Neural cell (in vitro differentiated cells): ENCODE results near the gene L3MBTL4. TPM values are rescaled to one million over a fixed set of nuclear protein-coding genes. Genes with fewer than 3 reads are reported as not detected.

Experiments
- H2AFZ ChIP-seq: fragments of 200-600, 300-800 bp; sonication (generic), shearing (Covaris generic); 2 replicates; pipeline ENCODE4 v1.6.0; 2014; ENCODE audit warnings: low read depth, mild to moderate bottlenecking, antibody characterized with exemption, low read length, moderate library complexity
- H3F3A ChIP-seq: fragments of 200-600 bp; shearing (Covaris generic); 2 replicates; pipeline ENCODE4 v1.6.1; 2016; ENCODE audit warnings: mild to moderate bottlenecking, moderate library complexity, mixed read lengths, antibody characterized with exemption, low read length; ENCODE audit not compliant: insufficient read depth, poor library complexity, severe bottlenecking
- H3K27ac ChIP-seq: fragments of 200-600, 300-800 bp; sonication (generic), shearing (Covaris generic); 2 replicates; pipeline ENCODE4 v1.5.1; 2014; ENCODE audit warnings: mild to moderate bottlenecking, low read length, moderate library complexity
- H3K27me3 ChIP-seq: fragments of 300-800, 200-600 bp; sonication (generic), shearing (Covaris generic); 2 replicates; pipeline ENCODE4 v1.6.0; 2014; ENCODE audit warnings: mild to moderate bottlenecking, low read depth, low read length, moderate library complexity; ENCODE audit not compliant: insufficient read depth
- H3K36me3 ChIP-seq: fragments of 300-800, 200-600 bp; sonication (generic), shearing (Covaris generic); 2 replicates; pipeline ENCODE4 v1.5.1; 2014; ENCODE audit warnings: mild to moderate bottlenecking, antibody characterized with exemption, low read length, moderate library complexity; ENCODE audit not compliant: insufficient read depth
- H3K4me2 ChIP-seq: fragments of 300-800, 200-600 bp; sonication (generic), shearing (Covaris generic); 2 replicates; pipeline ENCODE4 v1.6.0; 2014; ENCODE audit warnings: mild to moderate bottlenecking, low read length
- H3K4me3 ChIP-seq: fragments of 300-800, 200-600 bp; sonication (generic), shearing (Covaris generic); 2 replicates; pipeline ENCODE4 v1.5.1; 2014; ENCODE audit warnings: mild to moderate bottlenecking, low read length, moderate library complexity
- H3K79me2 ChIP-seq: fragments of 200-600 bp; shearing (Covaris generic); replicated peaks from 2 replicates; pipeline ENCODE4 v1.6.0; 2014; ENCODE audit warnings: mild to moderate bottlenecking, low read length, moderate library complexity; ENCODE audit not compliant: insufficient read depth
- H3K9ac ChIP-seq: fragments of 300-800, 200-600 bp; sonication (generic), shearing (Covaris generic); 2 replicates; pipeline ENCODE4 v1.6.1; 2016; ENCODE audit warnings: mild to moderate bottlenecking, low read length, mixed read lengths
- H3K9me2 ChIP-seq: fragments of 200-600 bp; shearing (Covaris generic); 2 replicates; pipeline ENCODE4 v1.6.1; 2016; ENCODE audit warnings: mild to moderate bottlenecking, low read length, mixed read lengths; ENCODE audit not compliant: insufficient read depth
- H3K9me3 ChIP-seq: fragments of 200-600, 300-800 bp; sonication (generic), shearing (Covaris generic); 2 replicates; pipeline ENCODE4 v1.6.1; 2016; ENCODE audit warnings: mild to moderate bottlenecking, mixed run types, low read length, moderate library complexity, mixed read lengths
- H4K20me1 ChIP-seq: fragments of 200-600 bp; shearing (Covaris generic); 2 replicates; pipeline ENCODE4 v1.6.1; 2016; ENCODE audit warnings: mild to moderate bottlenecking, mixed run types; ENCODE audit not compliant: insufficient read depth
- CTCF ChIP-seq: fragments of 450-650 bp; IDR thresholded peaks from 2 replicates; pipeline ENCODE4 v1.5.1; 2014; ENCODE audit warnings: antibody characterized with exemption, mild to moderate bottlenecking, moderate library complexity; ENCODE audit not compliant: poor library complexity, severe bottlenecking
- EP300 ChIP-seq: fragments of 450-650 bp; conservative IDR thresholded peaks from 2 replicates; pipeline ENCODE4 v1.6.1; 2014; ENCODE audit warnings: antibody characterized with exemption, mild to moderate bottlenecking, moderate library complexity; ENCODE audit not compliant: poor library complexity, severe bottlenecking
- EZH2 ChIP-seq: fragments of 200-600, 300-800 bp; shearing (Covaris generic), sonication (generic); IDR thresholded peaks from 2 replicates; pipeline ENCODE4 v1.6.1; 2014; ENCODE audit warnings: antibody characterized with exemption, low read length, borderline replicate concordance, mild to moderate bottlenecking; ENCODE audit not compliant: insufficient read depth, poor library complexity, severe bottlenecking
- MXI1 ChIP-seq: fragments of 450-650 bp; conservative IDR thresholded peaks from 2 replicates; pipeline ENCODE4 v1.6.1; 2014; ENCODE audit warnings: antibody characterized with exemption, mild to moderate bottlenecking; ENCODE audit not compliant: poor library complexity, severe bottlenecking
- POLR2AphosphoS5 ChIP-seq: IDR thresholded peaks from 2 replicates; pipeline ENCODE4 v1.6.1; 2012
- RAD21 ChIP-seq: fragments of 450-650 bp; conservative IDR thresholded peaks from 2 replicates; pipeline ENCODE4 v1.6.1; 2014; ENCODE audit warnings: antibody characterized with exemption, mild to moderate bottlenecking, moderate library complexity
- SMC3 ChIP-seq: fragments of 450-650 bp; conservative IDR thresholded peaks from 2 replicates; pipeline ENCODE4 v1.6.1; 2014; ENCODE audit warnings: antibody characterized with exemption, mild to moderate bottlenecking, moderate library complexity; ENCODE audit not compliant: poor library complexity
- TAF1 ChIP-seq: IDR thresholded peaks from 2 replicates; pipeline ENCODE4 v1.6.1; 2012; ENCODE audit warnings: low read depth
- polyA plus RNA-seq: library from polyadenylated mRNA; depleted of rRNA; stranded (reverse); fragments of >200 nt; gene quantifications from 2 replicates; pipeline ENCODE4 v1.2.3, GENCODE V29; 2014
- TF ChIP-seq, protein P1 (sequence below): IDR thresholded peaks from 2 replicates; pipeline ENCODE4 v1.6.1; 2012; ENCODE audit warnings: borderline replicate concordance

L3MBTL4 gene
- polyA plus RNA-seq, 1 donor from 2014 or later: 0.90 TPM

DNA sequence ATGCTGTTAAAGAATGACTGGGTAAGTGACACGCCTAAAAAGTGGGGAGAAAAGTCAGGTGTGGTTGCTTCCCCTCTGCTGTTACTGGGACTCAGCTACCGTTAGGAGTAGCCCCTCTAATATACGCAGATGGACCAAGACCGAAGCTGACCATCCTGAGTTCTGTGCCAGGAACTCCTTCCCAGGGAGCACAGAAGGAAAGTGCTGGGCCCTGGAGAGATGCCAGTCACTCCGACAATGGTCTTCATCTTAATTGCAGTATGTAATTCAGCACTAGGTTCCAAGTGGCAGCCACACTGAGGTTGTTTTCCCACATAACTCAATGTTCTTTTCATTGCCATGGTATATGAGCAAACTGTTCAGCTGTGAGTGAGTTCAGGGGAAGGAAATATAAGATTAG is 499.8 kb downstream of the L3MBTL4 start:
- no peaks in the 10 kb centered on the region for H3F3A ChIP-seq
- no peak overlapping the region for H3K27ac ChIP-seq
- H3K9ac ChIP-seq: no peak overlapping the region
- no peak overlapping the region for H3K4me3 ChIP-seq
- no peaks in the 10 kb centered on the region for H4K20me1 ChIP-seq
- TF ChIP-seq TAF1: no peak
- no peak for TF ChIP-seq MXI1
- no peak for TF ChIP-seq RAD21
- no peak for TF ChIP-seq EP300
- no peak for TF ChIP-seq CTCF
- no peak for TF ChIP-seq EZH2
- TF ChIP-seq POLR2AphosphoS5: no peak
- TF ChIP-seq, protein P1, sequence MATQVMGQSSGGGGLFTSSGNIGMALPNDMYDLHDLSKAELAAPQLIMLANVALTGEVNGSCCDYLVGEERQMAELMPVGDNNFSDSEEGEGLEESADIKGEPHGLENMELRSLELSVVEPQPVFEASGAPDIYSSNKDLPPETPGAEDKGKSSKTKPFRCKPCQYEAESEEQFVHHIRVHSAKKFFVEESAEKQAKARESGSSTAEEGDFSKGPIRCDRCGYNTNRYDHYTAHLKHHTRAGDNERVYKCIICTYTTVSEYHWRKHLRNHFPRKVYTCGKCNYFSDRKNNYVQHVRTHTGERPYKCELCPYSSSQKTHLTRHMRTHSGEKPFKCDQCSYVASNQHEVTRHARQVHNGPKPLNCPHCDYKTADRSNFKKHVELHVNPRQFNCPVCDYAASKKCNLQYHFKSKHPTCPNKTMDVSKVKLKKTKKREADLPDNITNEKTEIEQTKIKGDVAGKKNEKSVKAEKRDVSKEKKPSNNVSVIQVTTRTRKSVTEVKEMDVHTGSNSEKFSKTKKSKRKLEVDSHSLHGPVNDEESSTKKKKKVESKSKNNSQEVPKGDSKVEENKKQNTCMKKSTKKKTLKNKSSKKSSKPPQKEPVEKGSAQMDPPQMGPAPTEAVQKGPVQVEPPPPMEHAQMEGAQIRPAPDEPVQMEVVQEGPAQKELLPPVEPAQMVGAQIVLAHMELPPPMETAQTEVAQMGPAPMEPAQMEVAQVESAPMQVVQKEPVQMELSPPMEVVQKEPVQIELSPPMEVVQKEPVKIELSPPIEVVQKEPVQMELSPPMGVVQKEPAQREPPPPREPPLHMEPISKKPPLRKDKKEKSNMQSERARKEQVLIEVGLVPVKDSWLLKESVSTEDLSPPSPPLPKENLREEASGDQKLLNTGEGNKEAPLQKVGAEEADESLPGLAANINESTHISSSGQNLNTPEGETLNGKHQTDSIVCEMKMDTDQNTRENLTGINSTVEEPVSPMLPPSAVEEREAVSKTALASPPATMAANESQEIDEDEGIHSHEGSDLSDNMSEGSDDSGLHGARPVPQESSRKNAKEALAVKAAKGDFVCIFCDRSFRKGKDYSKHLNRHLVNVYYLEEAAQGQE: no peak
- TF ChIP-seq SMC3: no peak
- H3K36me3 ChIP-seq: no peaks in the 10 kb centered on the region
- no peaks in the 10 kb centered on the region for H3K27me3 ChIP-seq
- H3K4me2 ChIP-seq: no peak overlapping the region
- no peak overlapping the region for H2AFZ ChIP-seq
- H3K9me3 ChIP-seq: no peaks in the 10 kb centered on the region
- no peaks in the 10 kb centered on the region for H3K79me2 ChIP-seq
- no peaks in the 10 kb centered on the region for H3K9me2 ChIP-seq

GRCh38 chr18:5914016-5914415 is 500.7 kb downstream of the L3MBTL4 start:
- Histone ChIP-seq H3F3A (no peaks in the 10 kb centered on the region), H3K79me2 (no peaks in the 10 kb centered on the region), H3K9me2 (no peaks in the 10 kb centered on the region), H3K9me3 (no peaks in the 10 kb centered on the region), H4K20me1 (no peaks in the 10 kb centered on the region), H3K27me3 (no peaks in the 10 kb centered on the region), H3K9ac (no peak overlapping the region), H3K4me2 (no peak overlapping the region), H3K27ac (no peak overlapping the region), H2AFZ (no peak overlapping the region), H3K4me3 (no peak overlapping the region), H3K36me3 (no peaks in the 10 kb centered on the region)
- TF ChIP-seq RAD21: no peak
- TF ChIP-seq, protein P1: no peak
- no peak for TF ChIP-seq TAF1
- no peak for TF ChIP-seq CTCF
- TF ChIP-seq MXI1: no peak
- no peak for TF ChIP-seq EP300
- TF ChIP-seq POLR2AphosphoS5: no peak
- no peak for TF ChIP-seq SMC3
- no peak for TF ChIP-seq EZH2
